Measurements from ENCODE around the gene RCC1. TPM values are rescaled to one million over a fixed set of nuclear protein-coding genes. Genes with fewer than 3 reads are reported as not detected.
"Not testable (repeated sequence)": the region's sequence is repeated elsewhere in the genome, so short reads cannot be mapped to it uniquely, and the experiment has no call there.

The RCC1 gene
- total RNA-seq, 4 donors from 2014 or later = 5.8 to 21.6 (median 12.7) TPM

GRCh38 chr1:28538286-28538685 lies 32.4 kb downstream of the RCC1 start:
- Histone ChIP-seq H3K27me3 (no peaks in the 10 kb centered on the region), H3K4me1 (no peaks in the 10 kb centered on the region), H3K4me3 (no peak overlapping the region), H3K27ac (no peak overlapping the region), H3K36me3 (peaks cover 0 to 40% of the 10 kb centered on the region in 2 donors), H3K9me3 (no peaks in the 10 kb centered on the region)
- ATAC-seq = no peak
- TF ChIP-seq POLR2A (IDR thresholded peaks at IDR 0.05) (no peak), EP300 (IDR thresholded peaks at IDR 0.05) (no peak), POLR2AphosphoS5 (IDR thresholded peaks at IDR 0.05) (no peak), CTCF (IDR thresholded peaks at IDR 0.05) (no peak)
- 80% methylated on average over 6 of the region's 6 CpGs; no CpG with 5 or more reads in 1 of the 2 donors for whole genome bisulfite sequencing, 2 donors (ENCODE audit: low coverage in 1 of 2)

GRCh38 chr1:28540651-28541050 lies 34.8 kb downstream of the RCC1 start:
- ATAC-seq = no peak
- no peak for TF ChIP-seq EP300 (IDR thresholded peaks at IDR 0.05)
- TF ChIP-seq POLR2AphosphoS5 (IDR thresholded peaks at IDR 0.05) = no peak
- no peak for TF ChIP-seq CTCF (IDR thresholded peaks at IDR 0.05)
- no peak for TF ChIP-seq POLR2A (IDR thresholded peaks at IDR 0.05)
- 92 to 100% methylated on average over 4 to 5 of the region's 7 CpGs for WGBS, 2 donors (ENCODE audit: low coverage in 1 of 2)

GRCh38 chr1:28541414-28542015 lies 35.7 kb downstream of the RCC1 start:
- not testable (repeated sequence) for H3K4me3 ChIP-seq, ATAC-seq, H3K27me3 ChIP-seq, H3K27ac ChIP-seq, H3K9me3 ChIP-seq, H3K4me1 ChIP-seq
- WGBS, 2 donors (ENCODE audit: low coverage in 1 of 2) = 83 to 96% methylated on average over 5 to 7 of the region's 8 CpGs
- H3K36me3 ChIP-seq = peaks cover 0 to 18% of the 10 kb centered on the region in 2 donors

More at GRCh38 chr1:28540651-28541050, 34.8 kb downstream of the RCC1 start:
- H3K27me3 ChIP-seq = no peaks in the 10 kb centered on the region
- peaks cover 0 to 27% of the 10 kb centered on the region in 2 donors for H3K36me3 ChIP-seq
- no peaks in the 10 kb centered on the region for H3K4me1 ChIP-seq
- no peaks in the 10 kb centered on the region for H3K9me3 ChIP-seq
- no peak overlapping the region for H3K27ac ChIP-seq
- no peak overlapping the region for H3K4me3 ChIP-seq

- Histone ChIP-seq H3K4me1 (no peaks in the 10 kb centered on the region), H3K27me3 (no peaks in the 10 kb centered on the region), H3K27ac (no peak overlapping the region), H3K4me3 (no peak overlapping the region), H3K9me3 (no peaks in the 10 kb centered on the region), H3K36me3 (no peaks in the 10 kb centered on the region)
- TF ChIP-seq EP300 (IDR thresholded peaks at IDR 0.05) = no peak
- no peak for TF ChIP-seq POLR2A (IDR thresholded peaks at IDR 0.05)
- no peak for TF ChIP-seq POLR2AphosphoS5 (IDR thresholded peaks at IDR 0.05)
- no peak for TF ChIP-seq CTCF (IDR thresholded peaks at IDR 0.05)
- 75 to 96% methylated on average over 3 to 4 of the region's 4 CpGs for WGBS, 2 donors (ENCODE audit: low coverage in 1 of 2)
- ATAC-seq = no peak
Measured at GRCh38 chr1:28545246-28545628, 39.4 kb downstream of the RCC1 start.

GRCh38 chr1:28548318-28548717 lies 42.5 kb downstream of the RCC1 start:
- H3K36me3 ChIP-seq = no peaks in the 10 kb centered on the region
- H3K4me3 ChIP-seq = no peak overlapping the region
- no peak overlapping the region for H3K27ac ChIP-seq
- H3K4me1 ChIP-seq = peaks cover 0 to 7% (median 0%) of the 10 kb centered on the region in 3 donors
- no peak for ATAC-seq
- 71 to 75% methylated on average over 1 to 3 of the region's 3 CpGs for WGBS, 2 donors (ENCODE audit: low coverage in 1 of 2)
- no peaks in the 10 kb centered on the region for H3K27me3 ChIP-seq
- H3K9me3 ChIP-seq = no peaks in the 10 kb centered on the region
- TF ChIP-seq EP300 (IDR thresholded peaks at IDR 0.05) (no peak), CTCF (IDR thresholded peaks at IDR 0.05) (no peak), POLR2A (IDR thresholded peaks at IDR 0.05) (no peak), POLR2AphosphoS5 (IDR thresholded peaks at IDR 0.05) (no peak)
